Breast epithelium (tissue), 3 donors: ENCODE data around the gene RASD2.

ENCODE experiments used
- CTCF ChIP-seq, 3 donors: fragments of 450-650 bp; IDR thresholded peaks; one replicate each; pipeline ENCODE4 v1.5.1; 2016 to 2017; ENCODE audit warnings: antibody characterized with exemption in 3 of 3, mild to moderate bottlenecking in 3 of 3, moderate library complexity in 3 of 3
- POLR2A ChIP-seq: fragments of 450-650 bp; IDR thresholded peaks from one replicate; pipeline ENCODE4 v1.6.1; 2016; ENCODE audit warnings: antibody characterized with exemption, mild to moderate bottlenecking, moderate library complexity
- POLR2AphosphoS5 ChIP-seq, 3 donors: sonication (generic); formaldehyde crosslinking; IDR thresholded peaks; one replicate each; pipeline ENCODE4 v1.6.1; 2017; ENCODE audit warnings: antibody characterized with exemption in 3 of 3

GRCh38 chr22:35498026-35498800, 42.4 kb upstream of the RASD2 start:
- TF ChIP-seq CTCF (IDR thresholded peaks at IDR 0.05) = no peak
- no peak for TF ChIP-seq POLR2A
- no peak for TF ChIP-seq POLR2AphosphoS5 (IDR thresholded peaks at IDR 0.05)
